Kidney epithelial cell (primary cell): ENCODE data around the gene LEFTY1. TPM values are rescaled to one million over a fixed set of nuclear protein-coding genes. Genes with fewer than 3 reads are reported as not detected.

Experiments
- DNase-seq: peaks from one replicate; pipeline ENCODE4 v3.0.0-alpha.2; 2010; ENCODE audit warnings: low read depth
- H3K27me3 ChIP-seq: 2 replicates; pipeline ENCODE4 v1.6.0; 2011; ENCODE audit warnings: low read length; ENCODE audit not compliant: control insufficient read depth, insufficient read depth
- H3K36me3 ChIP-seq: 2 replicates; pipeline ENCODE4 v1.5.1; 2011; ENCODE audit warnings: low read length; ENCODE audit not compliant: control insufficient read depth, insufficient read depth
- H3K4me3 ChIP-seq: 2 replicates; pipeline ENCODE4 v1.5.1; 2011; ENCODE audit warnings: low read depth, mild to moderate bottlenecking, control low read depth, low read length
- CTCF ChIP-seq: IDR thresholded peaks from 2 replicates; pipeline ENCODE4 v1.5.1; 2011; ENCODE audit warnings: mild to moderate bottlenecking, moderate library complexity, low read length, control low read depth, inconsistent platforms; ENCODE audit not compliant: insufficient read depth, poor library complexity, severe bottlenecking
- total RNA-seq: library from RNA; depleted of rRNA; stranded (reverse); fragments of >200 nt; gene quantifications from 2 replicates; pipeline ENCODE4 v1.2.3, GENCODE V29; 2015

LEFTY1 gene
- total RNA-seq, 1 donor from 2014 or later, result not detected

- H3K36me3 ChIP-seq, result peaks cover 1% of the 10 kb centered on the region
- no peak for TF ChIP-seq CTCF
Measured at GRCh38 chr1:225874431-225874830, 14.5 kb downstream of the LEFTY1 start.

GRCh38 chr1:225873281-225873850 is 15.6 kb downstream of the LEFTY1 start:
- Histone ChIP-seq H3K27me3 (no peaks in the 10 kb centered on the region), H3K4me3 (no peak overlapping the region), H3K36me3 (peaks cover 1% of the 10 kb centered on the region)
- DNase-seq, result no peak
- no peak for TF ChIP-seq CTCF

More at GRCh38 chr1:225874431-225874830, 14.5 kb downstream of the LEFTY1 start:
- DNase-seq, result no peak
- Histone ChIP-seq H3K4me3 (no peak overlapping the region), H3K27me3 (no peaks in the 10 kb centered on the region)

- H3K4me3 ChIP-seq, result no peak overlapping the region
- TF ChIP-seq CTCF, result no peak
- DNase-seq, result no peak
- H3K36me3 ChIP-seq, result peaks cover 1% of the 10 kb centered on the region
- H3K27me3 ChIP-seq, result no peaks in the 10 kb centered on the region
Measured at GRCh38 chr1:225872075-225872430, 16.9 kb downstream of the LEFTY1 start.

GRCh38 chr1:225871359-225872074 is 17.4 kb downstream of the LEFTY1 start:
- Histone ChIP-seq H3K36me3 (peaks cover 1% of the 10 kb centered on the region), H3K27me3 (no peaks in the 10 kb centered on the region), H3K4me3 (no peak overlapping the region)
- TF ChIP-seq CTCF, result no peak
- no peak for DNase-seq

- no peaks in the 10 kb centered on the region for H3K27me3 ChIP-seq
- H3K4me3 ChIP-seq, result no peak overlapping the region
- DNase-seq, result no peak
- no peak for TF ChIP-seq CTCF
- peaks cover 2% of the 10 kb centered on the region for H3K36me3 ChIP-seq
Measured at GRCh38 chr1:225870911-225871310, 18.0 kb downstream of the LEFTY1 start.
